K562 (cell line): Measurements from ENCODE around the gene RABL2A. TPM values are rescaled to one million over a fixed set of nuclear protein-coding genes. Genes with fewer than 3 reads are reported as not detected.
A peak's percentile ranks its signal among the peaks of the same experiment; 100 is the strongest.

ENCODE experiments used
- PHF8 ChIP-seq: fragments of 200-600 bp; sonication (generic); IDR thresholded peaks from 2 replicates; pipeline ENCODE4 v1.6.1; 2012; ENCODE audit warnings: mixed run types, mild to moderate bottlenecking, inconsistent platforms, low read length, moderate library complexity, borderline replicate concordance
- RREB1 ChIP-seq: fragments of 250-450 bp; sonication (Bioruptor Pico); IDR thresholded peaks from 2 replicates; pipeline ENCODE4 v1.4.0; 2020
- SP1 ChIP-seq: sonication (generic); formaldehyde crosslinking; IDR thresholded peaks from 2 replicates; pipeline ENCODE4 v1.8.1; 2022; ENCODE audit warnings: mild to moderate bottlenecking, missing genetic modification reagents
- polyA plus RNA-seq, 8 experiments: library from polyadenylated mRNA; depleted of rRNA in 4 of 8; stranded (reverse) in 5 of 8; unstranded in 3 of 8; fragments of >200 nt; fragmentation: Nextera tagmentation in 2 of 8; fragmentation: Illumina TruSeq in 1 of 8; extraction: Ambion mirVana in 2 of 8; extraction: Trizol in 1 of 8; gene quantifications; 2 replicates each; pipeline versions ENCODE4 v1.2.1 to v1.2.3, GENCODE V29; 2011 to 2014; ENCODE audit warnings: inconsistent platforms in 1 of 8, missing spikeins in 1 of 8
- total RNA-seq, 7 experiments: library from RNA; depleted of rRNA in 6 of 7; stranded (reverse); fragments of >200 nt in 6 of 7; fragmentation: Illumina TruSeq in 2 of 7; extraction: Trizol in 2 of 7; gene quantifications; 2 replicates each; pipeline versions ENCODE4 v1.2.1 to v1.2.3, GENCODE V29; 2011 to 2021; ENCODE audit warnings: low replicate concordance in 1 of 7
- TF ChIP-seq, protein P1 (sequence below): sonication (generic); formaldehyde crosslinking; IDR thresholded peaks from 2 replicates; pipeline ENCODE4 v1.8.0; 2022; ENCODE audit warnings: mild to moderate bottlenecking, missing genetic modification reagents
- TF ChIP-seq, protein P2 (sequence below): sonication (generic); formaldehyde crosslinking; IDR thresholded peaks from 2 replicates; pipeline ENCODE4 v1.8.0; 2022; ENCODE audit warnings: mild to moderate bottlenecking, missing genetic modification reagents
- TF ChIP-seq, protein P3 (sequence below): fragments of 250-450 bp; sonication (Bioruptor Pico); IDR thresholded peaks from 2 replicates; pipeline ENCODE4 v1.9.0; 2021; ENCODE audit warnings: mild to moderate bottlenecking, inconsistent platforms
- TF ChIP-seq, protein P4 (sequence below), 3 experiments: fragments of 200-800 bp in 1 of 3; fragments of 250-450 bp in 1 of 3; fragments of 450-650 bp in 1 of 3; sonication (Bioruptor Pico) in 1 of 3; sonication (Bioruptor generic) in 1 of 3; formaldehyde crosslinking in 1 of 3; IDR thresholded peaks; 2 replicates each; pipeline versions ENCODE4 v1.6.1 to v1.8.0; 2016 to 2022; ENCODE audit warnings: mild to moderate bottlenecking in 2 of 3, missing genetic modification characterization in 2 of 3, missing compliant biosample characterization in 1 of 3, moderate library complexity in 1 of 3
- TF ChIP-seq, protein P5 (sequence below): fragments of 250-450 bp; sonication (Bioruptor Pico); IDR thresholded peaks from 2 replicates; pipeline ENCODE4 v1.4.0; 2020; ENCODE audit warnings: mild to moderate bottlenecking

The RABL2A gene
- total and polyA plus RNA-seq, 9 of the 15 experiments (the other 6 are each of a cell fraction or from before 2014, with no cell fraction given), result 0.27 to 5.8 (median 3.2) TPM

DNA sequence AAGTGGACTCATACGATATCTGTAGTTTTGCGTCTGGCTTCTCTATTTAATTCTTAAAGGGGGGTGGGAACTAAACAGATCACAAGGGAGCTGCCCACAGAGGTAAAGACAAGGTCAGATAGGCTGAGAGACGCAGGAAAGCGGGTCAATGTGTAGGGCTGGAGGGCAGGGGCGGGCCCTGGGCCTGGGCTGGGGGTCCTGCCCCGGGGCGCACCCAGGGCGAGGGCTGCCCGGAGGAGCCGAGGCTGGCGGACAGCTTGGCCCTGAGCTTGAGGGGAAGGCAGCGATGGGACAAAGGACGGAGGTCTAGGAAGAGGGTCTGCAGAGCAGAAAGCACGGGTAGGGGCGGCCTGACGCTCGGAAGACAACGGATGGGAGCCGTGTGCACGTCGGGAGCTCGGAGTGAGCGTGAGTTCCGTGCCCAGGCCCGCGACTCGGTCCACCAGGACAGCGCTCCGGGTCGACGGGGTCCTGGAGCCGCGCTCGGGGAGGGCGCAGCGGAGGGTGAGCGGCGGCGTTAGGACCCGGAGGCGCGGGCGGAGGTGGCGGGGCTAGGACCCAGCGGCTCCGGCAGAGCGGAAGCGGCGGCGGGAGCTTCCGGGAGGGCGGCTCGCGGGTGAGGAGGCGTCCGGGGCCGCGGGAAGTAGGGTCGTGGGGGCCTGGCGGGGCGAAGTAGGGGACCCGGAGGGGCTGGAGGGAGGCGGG lies 43.4 kb upstream of the RABL2A start (continued):
- TF ChIP-seq RREB1 (CRISPR knock-in tag) (peak; percentile 69; the same call in 1 of the 2 replicates), SP1 (CRISPR knock-in tag) (peak; percentile 78), PHF8 (peak; percentile 53; the same call in 1 of the 2 replicates)
- TF ChIP-seq, protein P1, sequence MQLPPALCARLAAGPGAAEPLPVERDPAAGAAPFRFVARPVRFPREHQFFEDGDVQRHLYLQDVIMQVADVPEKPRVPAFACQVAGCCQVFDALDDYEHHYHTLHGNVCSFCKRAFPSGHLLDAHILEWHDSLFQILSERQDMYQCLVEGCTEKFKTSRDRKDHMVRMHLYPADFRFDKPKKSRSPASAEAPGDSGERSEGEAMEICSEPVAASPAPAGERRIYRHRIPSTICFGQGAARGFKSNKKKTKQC (CRISPR knock-in tag), result peak; percentile 77
- TF ChIP-seq, protein P2, sequence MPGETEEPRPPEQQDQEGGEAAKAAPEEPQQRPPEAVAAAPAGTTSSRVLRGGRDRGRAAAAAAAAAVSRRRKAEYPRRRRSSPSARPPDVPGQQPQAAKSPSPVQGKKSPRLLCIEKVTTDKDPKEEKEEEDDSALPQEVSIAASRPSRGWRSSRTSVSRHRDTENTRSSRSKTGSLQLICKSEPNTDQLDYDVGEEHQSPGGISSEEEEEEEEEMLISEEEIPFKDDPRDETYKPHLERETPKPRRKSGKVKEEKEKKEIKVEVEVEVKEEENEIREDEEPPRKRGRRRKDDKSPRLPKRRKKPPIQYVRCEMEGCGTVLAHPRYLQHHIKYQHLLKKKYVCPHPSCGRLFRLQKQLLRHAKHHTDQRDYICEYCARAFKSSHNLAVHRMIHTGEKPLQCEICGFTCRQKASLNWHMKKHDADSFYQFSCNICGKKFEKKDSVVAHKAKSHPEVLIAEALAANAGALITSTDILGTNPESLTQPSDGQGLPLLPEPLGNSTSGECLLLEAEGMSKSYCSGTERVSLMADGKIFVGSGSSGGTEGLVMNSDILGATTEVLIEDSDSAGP (CRISPR knock-in tag), result peak; percentile 77; the same call in 1 of the 2 replicates
- TF ChIP-seq, protein P3, sequence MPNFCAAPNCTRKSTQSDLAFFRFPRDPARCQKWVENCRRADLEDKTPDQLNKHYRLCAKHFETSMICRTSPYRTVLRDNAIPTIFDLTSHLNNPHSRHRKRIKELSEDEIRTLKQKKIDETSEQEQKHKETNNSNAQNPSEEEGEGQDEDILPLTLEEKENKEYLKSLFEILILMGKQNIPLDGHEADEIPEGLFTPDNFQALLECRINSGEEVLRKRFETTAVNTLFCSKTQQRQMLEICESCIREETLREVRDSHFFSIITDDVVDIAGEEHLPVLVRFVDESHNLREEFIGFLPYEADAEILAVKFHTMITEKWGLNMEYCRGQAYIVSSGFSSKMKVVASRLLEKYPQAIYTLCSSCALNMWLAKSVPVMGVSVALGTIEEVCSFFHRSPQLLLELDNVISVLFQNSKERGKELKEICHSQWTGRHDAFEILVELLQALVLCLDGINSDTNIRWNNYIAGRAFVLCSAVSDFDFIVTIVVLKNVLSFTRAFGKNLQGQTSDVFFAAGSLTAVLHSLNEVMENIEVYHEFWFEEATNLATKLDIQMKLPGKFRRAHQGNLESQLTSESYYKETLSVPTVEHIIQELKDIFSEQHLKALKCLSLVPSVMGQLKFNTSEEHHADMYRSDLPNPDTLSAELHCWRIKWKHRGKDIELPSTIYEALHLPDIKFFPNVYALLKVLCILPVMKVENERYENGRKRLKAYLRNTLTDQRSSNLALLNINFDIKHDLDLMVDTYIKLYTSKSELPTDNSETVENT (CRISPR knock-in tag), result peak; percentile 93
- TF ChIP-seq, protein P4, sequence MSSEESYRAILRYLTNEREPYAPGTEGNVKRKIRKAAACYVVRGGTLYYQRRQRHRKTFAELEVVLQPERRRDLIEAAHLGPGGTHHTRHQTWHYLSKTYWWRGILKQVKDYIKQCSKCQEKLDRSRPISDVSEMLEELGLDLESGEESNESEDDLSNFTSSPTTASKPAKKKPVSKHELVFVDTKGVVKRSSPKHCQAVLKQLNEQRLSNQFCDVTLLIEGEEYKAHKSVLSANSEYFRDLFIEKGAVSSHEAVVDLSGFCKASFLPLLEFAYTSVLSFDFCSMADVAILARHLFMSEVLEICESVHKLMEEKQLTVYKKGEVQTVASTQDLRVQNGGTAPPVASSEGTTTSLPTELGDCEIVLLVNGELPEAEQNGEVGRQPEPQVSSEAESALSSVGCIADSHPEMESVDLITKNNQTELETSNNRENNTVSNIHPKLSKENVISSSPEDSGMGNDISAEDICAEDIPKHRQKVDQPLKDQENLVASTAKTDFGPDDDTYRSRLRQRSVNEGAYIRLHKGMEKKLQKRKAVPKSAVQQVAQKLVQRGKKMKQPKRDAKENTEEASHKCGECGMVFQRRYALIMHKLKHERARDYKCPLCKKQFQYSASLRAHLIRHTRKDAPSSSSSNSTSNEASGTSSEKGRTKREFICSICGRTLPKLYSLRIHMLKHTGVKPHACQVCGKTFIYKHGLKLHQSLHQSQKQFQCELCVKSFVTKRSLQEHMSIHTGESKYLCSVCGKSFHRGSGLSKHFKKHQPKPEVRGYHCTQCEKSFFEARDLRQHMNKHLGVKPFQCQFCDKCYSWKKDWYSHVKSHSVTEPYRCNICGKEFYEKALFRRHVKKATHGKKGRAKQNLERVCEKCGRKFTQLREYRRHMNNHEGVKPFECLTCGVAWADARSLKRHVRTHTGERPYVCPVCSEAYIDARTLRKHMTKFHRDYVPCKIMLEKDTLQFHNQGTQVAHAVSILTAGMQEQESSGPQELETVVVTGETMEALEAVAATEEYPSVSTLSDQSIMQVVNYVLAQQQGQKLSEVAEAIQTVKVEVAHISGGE (CRISPR knock-in tag; IDR thresholded peaks at IDR 0.05), result peak in 2 of 3 experiments; percentile 64 to 79; a peak in 4 of 6 replicates
- TF ChIP-seq, protein P5, sequence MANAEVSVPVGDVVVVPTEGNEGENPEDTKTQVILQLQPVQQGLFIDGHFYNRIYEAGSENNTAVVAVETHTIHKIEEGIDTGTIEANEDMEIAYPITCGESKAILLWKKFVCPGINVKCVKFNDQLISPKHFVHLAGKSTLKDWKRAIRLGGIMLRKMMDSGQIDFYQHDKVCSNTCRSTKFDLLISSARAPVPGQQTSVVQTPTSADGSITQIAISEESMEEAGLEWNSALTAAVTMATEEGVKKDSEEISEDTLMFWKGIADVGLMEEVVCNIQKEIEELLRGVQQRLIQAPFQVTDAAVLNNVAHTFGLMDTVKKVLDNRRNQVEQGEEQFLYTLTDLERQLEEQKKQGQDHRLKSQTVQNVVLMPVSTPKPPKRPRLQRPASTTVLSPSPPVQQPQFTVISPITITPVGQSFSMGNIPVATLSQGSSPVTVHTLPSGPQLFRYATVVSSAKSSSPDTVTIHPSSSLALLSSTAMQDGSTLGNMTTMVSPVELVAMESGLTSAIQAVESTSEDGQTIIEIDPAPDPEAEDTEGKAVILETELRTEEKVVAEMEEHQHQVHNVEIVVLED (CRISPR knock-in tag), result 0 out of 2 replicates have a peak, but pooled peaks have one; percentile 37
